Measurements from ENCODE around the gene ATP5IF1.

DNA sequence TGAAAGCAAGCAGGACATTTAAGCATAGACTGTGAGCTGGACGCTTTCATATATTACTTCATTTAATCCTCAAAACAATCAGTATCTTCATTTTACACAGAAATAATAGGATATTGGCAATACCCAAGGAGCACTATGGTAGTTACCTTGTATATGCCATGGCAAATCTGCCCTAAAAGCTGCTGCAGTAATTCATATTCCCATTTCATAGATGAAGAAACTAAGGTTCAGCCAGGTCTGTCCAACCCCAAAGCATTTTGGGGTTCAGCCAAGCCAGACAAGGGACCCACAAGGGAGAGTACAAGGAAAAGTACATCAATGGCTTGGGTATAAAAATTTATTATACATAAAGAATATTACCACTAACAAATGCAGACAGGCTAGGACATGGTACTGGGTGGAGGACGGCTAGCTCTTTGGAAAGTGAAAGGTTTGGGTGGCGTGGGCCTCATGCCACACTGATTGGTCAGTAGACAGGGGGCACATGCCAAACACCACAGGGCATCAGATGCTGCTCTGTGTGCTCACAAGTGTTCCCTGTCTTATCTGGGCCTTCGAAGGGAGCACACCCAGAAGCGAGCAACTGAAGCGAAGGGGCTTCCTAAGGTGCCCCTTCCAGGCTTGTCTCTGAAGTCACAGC is 35.6 kb upstream of the ATP5IF1 start:
- TF ChIP-seq YY1 (IDR thresholded peaks at IDR 0.05; ENCODE audit: insufficient read depth, insufficient read length) (no peak), ZNF274 (IDR thresholded peaks at IDR 0.05; ENCODE audit: low read depth, low read length) (no peak), SUZ12 (IDR thresholded peaks at IDR 0.05; ENCODE audit: extremely low read depth, insufficient read depth, insufficient read length) (no peak)
